Stimulated activated CD4-positive, alpha-beta T cell treated with anti-CD3 and anti-CD28 coated beads, Interleukin-15, amount 100 ng/mL, for 24 hours (primary cell): ENCODE results near the gene TEX26.

Source experiments
- DNase-seq: peaks from one replicate; pipeline ENCODE4 v3.0.0-alpha.2; 2020

TEX26 gene

DNA sequence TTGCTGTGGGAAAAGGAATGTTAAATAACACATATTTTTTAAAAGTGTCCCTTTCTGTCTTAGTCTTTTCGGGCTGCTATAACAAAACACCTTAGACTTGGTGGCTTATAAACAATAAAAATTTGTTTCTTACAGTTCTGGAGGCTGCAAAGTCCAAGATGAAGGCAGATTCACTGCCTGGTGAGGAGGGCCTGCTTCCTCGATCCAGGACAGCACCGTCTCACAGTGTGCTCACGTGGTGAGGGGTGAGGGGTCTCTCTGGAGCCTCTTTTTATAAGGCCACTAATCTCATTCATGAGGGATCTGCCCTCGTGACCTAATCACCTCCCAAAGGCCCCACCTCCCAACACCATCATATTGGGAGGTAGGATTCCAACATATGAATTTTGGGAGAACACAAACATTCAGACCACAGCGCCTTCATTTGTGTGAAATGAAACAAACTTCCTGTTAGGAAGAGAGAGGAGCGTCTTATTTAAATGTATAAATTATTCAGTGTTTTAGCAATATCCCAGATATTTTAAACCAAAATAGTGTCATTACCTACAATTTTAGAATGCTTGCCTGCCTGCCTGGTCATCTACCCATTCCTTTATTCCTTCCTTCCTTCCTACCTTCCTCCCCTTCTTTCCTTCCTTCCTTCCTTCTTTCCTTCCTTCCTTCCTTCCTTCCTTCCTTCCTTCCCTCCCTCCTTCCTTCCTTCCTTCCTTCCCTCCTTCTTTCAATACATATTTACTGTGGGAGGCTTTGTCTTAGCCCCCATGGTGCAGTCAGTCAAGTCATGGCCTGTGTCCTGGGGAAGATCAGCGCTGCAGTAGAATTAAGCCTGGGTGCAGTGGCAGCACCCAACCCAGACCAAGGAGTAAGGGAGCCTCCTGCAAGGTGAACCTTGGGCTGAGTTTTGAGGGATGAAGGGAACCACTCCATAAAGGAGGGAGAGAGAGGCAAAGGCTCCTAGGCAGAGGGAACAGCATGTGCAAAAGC, 84.2 kb downstream of the TEX26 start:
- DNase-seq, result no peak

DNA sequence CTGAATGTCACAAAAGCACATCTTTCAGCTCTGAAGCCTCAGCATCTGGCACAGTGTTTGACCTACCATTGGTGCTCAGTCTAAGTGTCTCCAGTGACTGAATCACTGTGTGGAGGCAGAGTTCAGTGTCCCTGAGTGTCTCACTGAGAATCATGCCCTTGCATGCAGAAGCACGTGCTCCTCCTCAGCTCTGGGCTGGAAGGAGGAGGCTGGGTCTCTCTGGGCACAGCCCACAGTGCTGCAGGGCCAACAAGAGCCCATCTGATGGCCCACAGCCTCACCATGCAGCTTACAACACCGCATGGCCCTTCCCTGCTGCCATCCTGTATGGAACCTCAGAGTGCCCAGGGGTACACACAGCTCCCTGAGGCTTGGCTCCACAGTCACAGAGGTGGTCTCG, 86.1 kb downstream of the TEX26 start:
- DNase-seq, result no peak

DNA sequence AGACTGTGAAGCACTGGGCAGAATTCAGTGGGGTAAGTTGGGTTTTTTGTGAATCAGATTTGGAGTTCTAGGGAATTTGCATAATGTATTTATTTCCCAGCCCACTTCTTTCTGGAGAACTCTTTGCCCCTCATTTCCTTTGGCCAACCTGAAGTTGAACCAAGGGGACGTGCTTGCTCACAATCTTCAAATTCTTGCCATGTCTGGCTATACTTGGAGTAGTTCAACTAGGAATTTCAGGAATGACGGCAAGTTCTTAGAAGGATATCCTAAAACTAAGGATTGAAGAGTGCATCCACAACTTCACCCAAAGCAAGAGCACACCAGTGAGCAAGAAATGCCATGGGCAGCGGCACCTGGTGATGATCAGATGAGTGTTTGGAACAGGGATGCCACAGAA, 88.5 kb downstream of the TEX26 start:
- DNase-seq, result no peak

DNA sequence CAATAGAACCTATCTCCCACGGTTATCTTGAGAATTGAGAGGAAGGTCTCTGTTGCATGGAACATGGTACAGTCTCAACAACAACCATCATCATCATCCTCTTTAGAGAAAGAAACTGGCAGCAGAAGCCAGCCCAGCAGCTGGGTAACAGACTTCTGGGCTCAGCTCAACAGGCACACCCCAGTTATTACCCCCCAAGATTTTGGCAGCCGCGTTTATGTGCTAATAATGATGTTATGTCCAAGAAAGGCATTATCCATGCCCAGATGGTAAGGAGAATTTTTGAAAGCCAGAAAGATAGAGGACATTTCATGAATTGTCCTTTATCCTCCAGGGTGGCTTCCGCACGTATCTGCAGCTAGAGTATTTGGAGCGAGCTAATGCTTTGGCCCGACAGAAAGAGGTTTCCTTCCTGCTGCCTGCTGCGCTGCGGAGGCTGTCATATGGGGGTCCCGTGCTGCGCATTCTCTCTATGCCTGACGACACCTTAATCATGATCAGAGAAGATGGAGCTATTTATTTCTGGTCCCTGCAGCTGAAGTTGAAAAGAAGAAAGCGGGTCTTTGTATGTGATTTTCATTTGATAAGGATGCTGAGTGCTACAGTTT, 89.9 kb downstream of the TEX26 start:
- no peak for DNase-seq

DNA sequence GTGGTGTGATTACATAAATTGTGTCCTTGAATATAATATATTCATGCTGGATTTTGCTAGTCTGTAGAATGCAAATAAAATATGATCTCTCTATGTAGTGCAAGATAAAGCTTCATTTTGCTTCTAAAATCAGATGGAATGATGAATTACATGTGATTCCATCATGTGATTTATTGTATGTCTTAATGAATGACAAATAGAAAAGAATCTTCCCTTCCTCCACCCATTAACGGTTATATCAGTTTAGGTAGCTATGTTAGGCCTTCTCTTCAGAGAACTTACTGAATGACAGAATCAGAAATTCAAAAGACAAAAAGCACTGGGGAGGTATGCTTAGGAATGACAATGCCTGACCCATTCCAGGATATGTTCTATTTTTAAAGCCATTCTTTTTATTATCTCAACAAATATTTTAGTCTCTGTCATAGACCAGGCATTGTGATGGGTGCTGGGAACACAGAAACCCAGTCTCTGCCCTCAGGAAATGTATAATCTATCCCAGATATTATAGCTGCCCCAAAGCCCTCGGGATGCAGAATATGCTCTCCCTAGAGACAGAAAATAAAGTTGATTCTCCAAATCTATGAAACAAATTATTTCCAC, 90.6 kb downstream of the TEX26 start:
- DNase-seq, result no peak
